GM23338 (cell line): ENCODE data around the gene DENND5A. TPM values are rescaled to one million over a fixed set of nuclear protein-coding genes. Genes with fewer than 3 reads are reported as not detected.
A peak's percentile ranks its signal among the peaks of the same experiment; 100 is the strongest.

ENCODE experiments used
- ATAC-seq: fragments of 200-7000 bp; cut with Tn5 transposase; 3 replicates; pipeline ENCODE4 v1.9.1; 2020
- DNase-seq: peaks from one replicate; pipeline ENCODE4 v3.0.0-alpha.2; 2015; ENCODE audit warnings: low spot score
- H2AFZ ChIP-seq: fragments of 200-600 bp; sonication (generic); 2 replicates; pipeline ENCODE4 v1.8.0; 2016; ENCODE audit warnings: antibody characterized with exemption, mild to moderate bottlenecking, moderate library complexity
- H3F3A ChIP-seq: fragments of 200-600 bp; sonication (generic); replicated peaks from 2 replicates; pipeline ENCODE4 v1.8.0; 2017; ENCODE audit warnings: antibody characterized with exemption, mixed run types, low read depth
- H3K27ac ChIP-seq: fragments of 200-600 bp; sonication (generic); 2 replicates; pipeline ENCODE4 v1.6.1; 2016; ENCODE audit warnings: low read depth
- H3K27me3 ChIP-seq: fragments of 200-600 bp; sonication (generic); 2 replicates; pipeline ENCODE4 v1.8.0; 2016; ENCODE audit warnings: mild to moderate bottlenecking, mixed run types, moderate library complexity; ENCODE audit not compliant: insufficient read depth
- H3K36me3 ChIP-seq: fragments of 200-600 bp; sonication (generic); 2 replicates; pipeline ENCODE4 v1.8.0; 2016; ENCODE audit warnings: mild to moderate bottlenecking; ENCODE audit not compliant: insufficient read depth
- H3K4me1 ChIP-seq: fragments of 200-600 bp; sonication (generic); 2 replicates; pipeline ENCODE4 v1.8.0; 2016; ENCODE audit warnings: mild to moderate bottlenecking, moderate library complexity; ENCODE audit not compliant: insufficient read depth
- H3K4me2 ChIP-seq: fragments of 200-600 bp; sonication (generic); 2 replicates; pipeline ENCODE4 v1.7.1; 2017; ENCODE audit warnings: mixed run types
- H3K4me3 ChIP-seq: fragments of 200-600 bp; sonication (generic); 2 replicates; pipeline ENCODE4 v1.6.1; 2016; ENCODE audit warnings: mixed run types
- H3K79me2 ChIP-seq: fragments of 200-600 bp; sonication (generic); replicated peaks from 2 replicates; pipeline ENCODE4 v1.8.0; 2017; ENCODE audit warnings: mild to moderate bottlenecking; ENCODE audit not compliant: insufficient read depth
- H3K9me2 ChIP-seq: fragments of 200-600 bp; sonication (generic); 2 replicates; pipeline ENCODE4 v1.8.0; 2017; ENCODE audit not compliant: insufficient read depth
- H4K20me1 ChIP-seq: fragments of 200-600 bp; sonication (generic); replicated peaks from 2 replicates; pipeline ENCODE4 v1.8.0; 2017; ENCODE audit warnings: mild to moderate bottlenecking; ENCODE audit not compliant: insufficient read depth
- H3K27ac Mint-ChIP-seq: 2 replicates; pipeline ENCODE4 v1.8.0; 2020; ENCODE audit warnings: inconsistent platforms, mild to moderate bottlenecking, moderate library complexity, mixed read lengths
- H3K27me3 Mint-ChIP-seq: 3 replicates; pipeline ENCODE4 v1.8.0; 2022; ENCODE audit warnings: low read depth, mild to moderate bottlenecking, moderate library complexity, mixed read lengths, inconsistent platforms; ENCODE audit not compliant: insufficient read depth, poor library complexity
- H3K36me3 Mint-ChIP-seq: 3 replicates; pipeline ENCODE4 v1.8.0; 2021; ENCODE audit warnings: low read depth, mild to moderate bottlenecking, inconsistent platforms, moderate library complexity, mixed read lengths
- H3K4me1 Mint-ChIP-seq: 3 replicates; pipeline ENCODE4 v1.8.0; 2020; ENCODE audit warnings: mild to moderate bottlenecking, inconsistent platforms, mixed read lengths
- H3K4me3 Mint-ChIP-seq: 3 replicates; pipeline ENCODE4 v1.8.0; 2021; ENCODE audit warnings: moderate library complexity, mild to moderate bottlenecking, inconsistent platforms, mixed read lengths
- H3K9me3 Mint-ChIP-seq: 3 replicates; pipeline ENCODE4 v1.8.0; 2020; ENCODE audit warnings: moderate library complexity, mild to moderate bottlenecking, inconsistent platforms, mixed read lengths
- EZH2 ChIP-seq: fragments of 200-600 bp; sonication (generic); IDR thresholded peaks from one replicate; pipeline ENCODE4 v1.8.0; 2017; ENCODE audit warnings: antibody characterized with exemption, mild to moderate bottlenecking, low read depth; ENCODE audit not compliant: unreplicated experiment
- STAT1 ChIP-seq: IDR thresholded peaks from one replicate; pipeline ENCODE4 v1.6.1; 2016; ENCODE audit warnings: antibody characterized with exemption; ENCODE audit not compliant: unreplicated experiment
- polyA plus RNA-seq: library from polyadenylated mRNA; unstranded; fragments of >200 nt; fragmentation: Nextera tagmentation; extraction: Ambion mirVana; gene quantifications from 2 replicates; pipeline ENCODE4 v1.2.1, GENCODE V29; 2016
- total RNA-seq: library from RNA; depleted of rRNA; stranded (reverse); fragments of >200 nt; shearing (Covaris generic); gene quantifications from 2 replicates; pipeline ENCODE4 v1.2.3, GENCODE V29; 2014
- TF ChIP-seq, protein P1 (sequence below): fragments of 250-450 bp; sonication (Bioruptor Pico); IDR thresholded peaks from 2 replicates; pipeline ENCODE4 v1.5.0; 2020; ENCODE audit warnings: mild to moderate bottlenecking, moderate library complexity
- TF ChIP-seq, protein P2 (sequence below): IDR thresholded peaks from one replicate; pipeline ENCODE4 v1.6.1; 2018; ENCODE audit warnings: antibody characterized with exemption; ENCODE audit not compliant: unreplicated experiment

Gene DENND5A
- total and polyA plus RNA-seq, 2 experiments from 2014 or later, result 28.1 to 56.3 TPM

DNA sequence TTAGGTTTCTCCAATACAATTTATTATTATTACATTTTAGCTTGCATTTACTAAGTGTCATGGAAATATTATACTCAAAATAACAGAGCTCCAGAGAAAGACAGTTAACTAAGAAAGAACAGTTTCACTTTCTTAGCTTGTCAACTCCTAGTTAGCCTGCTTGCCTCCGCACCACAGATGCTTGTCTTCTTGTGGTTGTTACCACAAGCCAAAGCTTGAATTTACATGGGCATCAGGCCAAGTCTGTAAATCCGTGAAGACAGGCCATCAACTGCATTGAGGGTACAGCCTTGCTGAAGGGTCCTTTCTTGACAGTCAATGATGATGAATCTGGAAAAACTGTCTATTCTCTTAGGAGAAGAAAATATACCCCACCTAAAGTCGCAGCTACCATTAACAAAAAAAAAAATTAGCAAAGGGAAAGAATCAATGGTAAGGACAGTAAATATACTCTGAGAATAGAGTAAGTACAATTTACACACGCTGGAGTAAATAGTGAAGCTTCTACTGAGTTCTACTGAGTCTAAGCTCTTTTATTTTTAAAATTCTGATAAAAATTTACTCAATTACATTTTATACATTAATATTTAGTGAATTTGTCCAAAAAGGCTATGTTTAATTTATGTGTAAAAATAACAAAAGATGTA lies 15.6 kb upstream of the DENND5A start (continued):
- TF ChIP-seq, protein P1, sequence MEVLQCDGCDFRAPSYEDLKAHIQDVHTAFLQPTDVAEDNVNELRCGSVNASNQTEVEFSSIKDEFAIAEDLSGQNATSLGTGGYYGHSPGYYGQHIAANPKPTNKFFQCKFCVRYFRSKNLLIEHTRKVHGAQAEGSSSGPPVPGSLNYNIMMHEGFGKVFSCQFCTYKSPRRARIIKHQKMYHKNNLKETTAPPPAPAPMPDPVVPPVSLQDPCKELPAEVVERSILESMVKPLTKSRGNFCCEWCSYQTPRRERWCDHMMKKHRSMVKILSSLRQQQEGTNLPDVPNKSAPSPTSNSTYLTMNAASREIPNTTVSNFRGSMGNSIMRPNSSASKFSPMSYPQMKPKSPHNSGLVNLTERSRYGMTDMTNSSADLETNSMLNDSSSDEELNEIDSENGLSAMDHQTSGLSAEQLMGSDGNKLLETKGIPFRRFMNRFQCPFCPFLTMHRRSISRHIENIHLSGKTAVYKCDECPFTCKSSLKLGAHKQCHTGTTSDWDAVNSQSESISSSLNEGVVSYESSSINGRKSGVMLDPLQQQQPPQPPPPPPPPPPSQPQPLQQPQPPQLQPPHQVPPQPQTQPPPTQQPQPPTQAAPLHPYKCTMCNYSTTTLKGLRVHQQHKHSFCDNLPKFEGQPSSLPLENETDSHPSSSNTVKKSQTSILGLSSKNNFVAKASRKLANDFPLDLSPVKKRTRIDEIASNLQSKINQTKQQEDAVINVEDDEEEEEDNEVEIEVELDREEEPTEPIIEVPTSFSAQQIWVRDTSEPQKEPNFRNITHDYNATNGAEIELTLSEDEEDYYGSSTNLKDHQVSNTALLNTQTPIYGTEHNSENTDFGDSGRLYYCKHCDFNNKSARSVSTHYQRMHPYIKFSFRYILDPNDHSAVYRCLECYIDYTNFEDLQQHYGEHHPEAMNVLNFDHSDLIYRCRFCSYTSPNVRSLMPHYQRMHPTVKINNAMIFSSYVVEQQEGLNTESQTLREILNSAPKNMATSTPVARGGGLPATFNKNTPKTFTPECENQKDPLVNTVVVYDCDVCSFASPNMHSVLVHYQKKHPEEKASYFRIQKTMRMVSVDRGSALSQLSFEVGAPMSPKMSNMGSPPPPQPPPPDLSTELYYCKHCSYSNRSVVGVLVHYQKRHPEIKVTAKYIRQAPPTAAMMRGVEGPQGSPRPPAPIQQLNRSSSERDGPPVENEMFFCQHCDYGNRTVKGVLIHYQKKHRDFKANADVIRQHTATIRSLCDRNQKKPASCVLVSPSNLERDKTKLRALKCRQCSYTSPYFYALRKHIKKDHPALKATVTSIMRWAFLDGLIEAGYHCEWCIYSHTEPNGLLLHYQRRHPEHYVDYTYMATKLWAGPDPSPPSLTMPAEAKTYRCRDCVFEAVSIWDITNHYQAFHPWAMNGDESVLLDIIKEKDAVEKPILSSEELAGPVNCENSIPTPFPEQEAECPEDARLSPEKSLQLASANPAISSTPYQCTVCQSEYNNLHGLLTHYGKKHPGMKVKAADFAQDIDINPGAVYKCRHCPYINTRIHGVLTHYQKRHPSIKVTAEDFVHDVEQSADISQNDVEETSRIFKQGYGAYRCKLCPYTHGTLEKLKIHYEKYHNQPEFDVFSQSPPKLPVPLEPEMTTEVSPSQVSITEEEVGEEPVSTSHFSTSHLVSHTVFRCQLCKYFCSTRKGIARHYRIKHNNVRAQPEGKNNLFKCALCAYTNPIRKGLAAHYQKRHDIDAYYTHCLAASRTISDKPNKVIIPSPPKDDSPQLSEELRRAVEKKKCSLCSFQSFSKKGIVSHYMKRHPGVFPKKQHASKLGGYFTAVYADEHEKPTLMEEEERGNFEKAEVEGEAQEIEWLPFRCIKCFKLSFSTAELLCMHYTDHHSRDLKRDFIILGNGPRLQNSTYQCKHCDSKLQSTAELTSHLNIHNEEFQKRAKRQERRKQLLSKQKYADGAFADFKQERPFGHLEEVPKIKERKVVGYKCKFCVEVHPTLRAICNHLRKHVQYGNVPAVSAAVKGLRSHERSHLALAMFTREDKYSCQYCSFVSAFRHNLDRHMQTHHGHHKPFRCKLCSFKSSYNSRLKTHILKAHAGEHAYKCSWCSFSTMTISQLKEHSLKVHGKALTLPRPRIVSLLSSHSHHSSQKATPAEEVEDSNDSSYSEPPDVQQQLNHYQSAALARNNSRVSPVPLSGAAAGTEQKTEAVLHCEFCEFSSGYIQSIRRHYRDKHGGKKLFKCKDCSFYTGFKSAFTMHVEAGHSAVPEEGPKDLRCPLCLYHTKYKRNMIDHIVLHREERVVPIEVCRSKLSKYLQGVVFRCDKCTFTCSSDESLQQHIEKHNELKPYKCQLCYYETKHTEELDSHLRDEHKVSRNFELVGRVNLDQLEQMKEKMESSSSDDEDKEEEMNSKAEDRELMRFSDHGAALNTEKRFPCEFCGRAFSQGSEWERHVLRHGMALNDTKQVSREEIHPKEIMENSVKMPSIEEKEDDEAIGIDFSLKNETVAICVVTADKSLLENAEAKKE (CRISPR knock-in tag), result no peak
- TF ChIP-seq, protein P2, sequence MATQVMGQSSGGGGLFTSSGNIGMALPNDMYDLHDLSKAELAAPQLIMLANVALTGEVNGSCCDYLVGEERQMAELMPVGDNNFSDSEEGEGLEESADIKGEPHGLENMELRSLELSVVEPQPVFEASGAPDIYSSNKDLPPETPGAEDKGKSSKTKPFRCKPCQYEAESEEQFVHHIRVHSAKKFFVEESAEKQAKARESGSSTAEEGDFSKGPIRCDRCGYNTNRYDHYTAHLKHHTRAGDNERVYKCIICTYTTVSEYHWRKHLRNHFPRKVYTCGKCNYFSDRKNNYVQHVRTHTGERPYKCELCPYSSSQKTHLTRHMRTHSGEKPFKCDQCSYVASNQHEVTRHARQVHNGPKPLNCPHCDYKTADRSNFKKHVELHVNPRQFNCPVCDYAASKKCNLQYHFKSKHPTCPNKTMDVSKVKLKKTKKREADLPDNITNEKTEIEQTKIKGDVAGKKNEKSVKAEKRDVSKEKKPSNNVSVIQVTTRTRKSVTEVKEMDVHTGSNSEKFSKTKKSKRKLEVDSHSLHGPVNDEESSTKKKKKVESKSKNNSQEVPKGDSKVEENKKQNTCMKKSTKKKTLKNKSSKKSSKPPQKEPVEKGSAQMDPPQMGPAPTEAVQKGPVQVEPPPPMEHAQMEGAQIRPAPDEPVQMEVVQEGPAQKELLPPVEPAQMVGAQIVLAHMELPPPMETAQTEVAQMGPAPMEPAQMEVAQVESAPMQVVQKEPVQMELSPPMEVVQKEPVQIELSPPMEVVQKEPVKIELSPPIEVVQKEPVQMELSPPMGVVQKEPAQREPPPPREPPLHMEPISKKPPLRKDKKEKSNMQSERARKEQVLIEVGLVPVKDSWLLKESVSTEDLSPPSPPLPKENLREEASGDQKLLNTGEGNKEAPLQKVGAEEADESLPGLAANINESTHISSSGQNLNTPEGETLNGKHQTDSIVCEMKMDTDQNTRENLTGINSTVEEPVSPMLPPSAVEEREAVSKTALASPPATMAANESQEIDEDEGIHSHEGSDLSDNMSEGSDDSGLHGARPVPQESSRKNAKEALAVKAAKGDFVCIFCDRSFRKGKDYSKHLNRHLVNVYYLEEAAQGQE, result no peak
- TF ChIP-seq EZH2, result no peak

DNA sequence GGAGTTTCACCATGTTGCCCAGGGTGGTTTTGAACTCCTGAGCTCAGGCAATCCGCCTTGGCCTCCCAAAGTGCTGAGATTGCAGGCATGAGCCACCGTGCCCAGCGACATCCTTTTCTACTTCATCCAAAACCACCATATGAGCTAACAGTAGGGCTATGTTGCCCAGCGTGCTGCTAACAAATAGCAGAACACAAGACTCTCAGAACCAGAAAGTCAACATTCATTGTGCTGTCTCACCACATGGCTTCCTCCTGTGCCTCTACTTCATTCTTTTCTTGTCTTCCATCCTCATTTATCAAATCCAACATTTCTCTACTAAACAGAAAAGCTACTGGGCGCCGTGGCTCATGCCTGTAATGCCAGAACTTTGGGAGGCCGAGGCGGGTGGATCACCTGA lies 12.0 kb upstream of the DENND5A start:
- H3K4me3 ChIP-seq, result no peak overlapping the region
- no peak overlapping the region for H2AFZ ChIP-seq
- TF ChIP-seq STAT1 (no peak), EZH2 (no peak)
- TF ChIP-seq, protein P1 (CRISPR knock-in tag), result no peak

More for the DNA sequence above, 12.0 kb upstream of the DENND5A start:
- peaks cover 5% of the 10 kb centered on the region for H3K27me3 Mint-ChIP-seq
- ATAC-seq, result no peak; the same call in 2 of the 3 replicates
- H3K4me1 Mint-ChIP-seq, result no peaks in the 10 kb centered on the region
- Histone ChIP-seq H3K36me3 (peaks cover 10% of the 10 kb centered on the region), H3K4me1 (no peaks in the 10 kb centered on the region), H4K20me1 (peaks cover 3% of the 10 kb centered on the region), H3K27me3 (no peaks in the 10 kb centered on the region), H3K27ac (peak overlapping the region; percentile 55; the same call in 1 of the 2 replicates), H3K4me2 (no peak overlapping the region), H3K79me2 (no peaks in the 10 kb centered on the region), H3K9me2 (no peaks in the 10 kb centered on the region), H3F3A (peaks cover 8% of the 10 kb centered on the region; the same call in 1 of the 2 replicates)
- DNase-seq, result no peak
- 0 out of 2 replicates have a peak overlapping the region, but pooled peaks have one; percentile 2 for H3K27ac Mint-ChIP-seq
- no peaks in the 10 kb centered on the region for H3K9me3 Mint-ChIP-seq
- peaks cover 23% of the 10 kb centered on the region for H3K36me3 Mint-ChIP-seq
- H3K4me3 Mint-ChIP-seq, result no peak overlapping the region
